ENCODE results near the gene BIN2.

The BIN2 gene

DNA sequence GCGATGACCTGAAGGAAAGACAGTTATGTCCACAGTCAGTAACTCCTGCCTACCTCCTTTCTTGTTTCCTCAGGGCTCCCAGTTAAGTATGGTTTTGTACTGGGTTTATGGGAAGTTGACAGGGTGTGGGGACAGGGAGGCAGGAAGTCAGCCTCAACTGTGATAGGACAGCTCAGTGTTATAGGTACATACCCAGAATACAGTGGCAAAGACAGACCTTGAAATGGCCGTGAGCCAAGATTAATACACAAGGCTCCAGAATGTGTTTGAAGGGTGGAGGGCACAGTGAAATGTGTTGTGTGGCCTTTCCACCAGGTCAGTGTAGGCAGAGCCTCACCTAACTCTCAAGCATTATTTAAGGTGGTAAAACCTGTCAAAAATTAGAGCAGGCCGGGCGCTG, 4.6 kb upstream of the BIN2 start:
- in situ Hi-C loops (cut with MboI; ENCODE audit: low pct_unique_long_range_greater_than_20kb, low sequenced_read_pairs, unreplicated experiment) = loop anchor here (25.0 kb wide), 3 partner anchors 266 to 816 kb away; partner anchors contain the start of gene DIP2B
- no peak for DNase-seq (ENCODE audit: low spot score)
- TF ChIP-seq, protein P1, sequence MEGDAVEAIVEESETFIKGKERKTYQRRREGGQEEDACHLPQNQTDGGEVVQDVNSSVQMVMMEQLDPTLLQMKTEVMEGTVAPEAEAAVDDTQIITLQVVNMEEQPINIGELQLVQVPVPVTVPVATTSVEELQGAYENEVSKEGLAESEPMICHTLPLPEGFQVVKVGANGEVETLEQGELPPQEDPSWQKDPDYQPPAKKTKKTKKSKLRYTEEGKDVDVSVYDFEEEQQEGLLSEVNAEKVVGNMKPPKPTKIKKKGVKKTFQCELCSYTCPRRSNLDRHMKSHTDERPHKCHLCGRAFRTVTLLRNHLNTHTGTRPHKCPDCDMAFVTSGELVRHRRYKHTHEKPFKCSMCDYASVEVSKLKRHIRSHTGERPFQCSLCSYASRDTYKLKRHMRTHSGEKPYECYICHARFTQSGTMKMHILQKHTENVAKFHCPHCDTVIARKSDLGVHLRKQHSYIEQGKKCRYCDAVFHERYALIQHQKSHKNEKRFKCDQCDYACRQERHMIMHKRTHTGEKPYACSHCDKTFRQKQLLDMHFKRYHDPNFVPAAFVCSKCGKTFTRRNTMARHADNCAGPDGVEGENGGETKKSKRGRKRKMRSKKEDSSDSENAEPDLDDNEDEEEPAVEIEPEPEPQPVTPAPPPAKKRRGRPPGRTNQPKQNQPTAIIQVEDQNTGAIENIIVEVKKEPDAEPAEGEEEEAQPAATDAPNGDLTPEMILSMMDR (IDR thresholded peaks at IDR 0.05; ENCODE audit: extremely low read depth, insufficient read depth, missing control alignments) = no peak

GRCh38 chr12:51326698-51327439, 2.9 kb upstream of the BIN2 start:
- in situ Hi-C loops (cut with MboI; ENCODE audit: low pct_unique_long_range_greater_than_20kb, low sequenced_read_pairs, unreplicated experiment) = loop anchor here (25.0 kb wide), 3 partner anchors 265 to 815 kb away; partner anchors contain the start of gene DIP2B
- peak; percentile 70 for DNase-seq (ENCODE audit: low spot score)
- TF ChIP-seq, protein P1 (IDR thresholded peaks at IDR 0.05; ENCODE audit: extremely low read depth, insufficient read depth, missing control alignments) = no peak

DNA sequence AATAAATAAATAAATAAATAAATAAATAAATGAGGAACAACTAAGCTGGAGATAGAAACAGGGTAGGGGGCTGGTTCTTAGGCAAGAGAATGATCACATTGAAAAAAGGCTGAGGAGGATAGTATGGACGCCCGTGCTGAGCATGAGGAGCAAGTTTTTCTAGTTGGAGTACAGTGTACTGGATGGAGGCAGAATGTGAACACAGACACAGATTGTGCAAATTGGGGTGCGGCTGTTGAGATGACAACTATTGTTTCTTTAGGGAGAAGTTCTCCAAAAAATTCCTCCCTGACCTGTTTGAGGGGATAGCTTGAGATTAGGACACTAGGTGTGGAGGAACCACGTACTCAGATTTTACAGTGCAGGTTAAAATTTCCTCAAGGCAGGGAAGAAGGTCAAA, 979 bp upstream of the BIN2 start:
- DNase-seq (ENCODE audit: low spot score) = no peak
- in situ Hi-C loops (cut with MboI; ENCODE audit: low pct_unique_long_range_greater_than_20kb, low sequenced_read_pairs, unreplicated experiment) = loop anchor here (25.0 kb wide), 3 partner anchors 263 to 813 kb away; partner anchors contain the start of gene DIP2B
- TF ChIP-seq, protein P1 (IDR thresholded peaks at IDR 0.05; ENCODE audit: extremely low read depth, insufficient read depth, missing control alignments) = no peak

DNA sequence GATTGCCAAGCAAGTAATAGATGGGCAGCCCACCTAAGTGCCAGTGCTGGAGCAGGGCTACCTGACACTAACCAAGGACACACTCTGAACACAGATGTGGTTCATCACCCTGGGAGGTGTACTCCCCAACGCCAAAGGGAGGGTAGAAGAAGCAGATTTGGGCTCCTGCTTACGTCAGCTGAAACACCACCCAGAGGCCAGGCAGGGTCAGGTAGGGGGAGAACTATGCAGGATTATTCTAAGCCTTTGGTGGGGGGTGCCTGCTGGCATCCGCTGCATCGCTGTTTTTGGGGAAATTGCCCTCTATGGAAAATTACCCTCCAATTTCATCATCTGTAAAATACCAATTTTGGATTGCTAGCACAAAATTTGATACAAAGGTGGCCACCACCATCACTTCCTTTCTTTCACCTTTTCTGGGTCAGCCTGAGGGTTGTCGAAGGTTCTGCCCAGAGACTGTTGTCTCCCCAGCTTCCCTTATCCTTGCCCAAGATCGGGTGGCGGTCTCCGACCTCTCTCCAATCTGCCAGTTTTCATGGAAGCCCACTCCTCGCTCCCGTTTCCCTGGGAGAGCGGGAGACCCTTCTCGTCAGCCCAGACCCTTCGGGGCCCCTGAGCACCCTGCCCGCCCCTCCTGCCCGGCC, 535 bp downstream of the BIN2 start:
- TF ChIP-seq, protein P1 (IDR thresholded peaks at IDR 0.05; ENCODE audit: extremely low read depth, insufficient read depth, missing control alignments) = no peak
- peak; percentile 59 for DNase-seq (ENCODE audit: low spot score)

GRCh38 chr12:51322452-51322851, 1.5 kb downstream of the BIN2 start:
- in situ Hi-C loops (cut with MboI; ENCODE audit: low pct_unique_long_range_greater_than_20kb, low sequenced_read_pairs, unreplicated experiment) = no loop called here
- TF ChIP-seq, protein P1 (IDR thresholded peaks at IDR 0.05; ENCODE audit: extremely low read depth, insufficient read depth, missing control alignments) = no peak
- peak; percentile 63 for DNase-seq (ENCODE audit: low spot score)

More for the DNA sequence above, 535 bp downstream of the BIN2 start:
- in situ Hi-C loops (cut with MboI; ENCODE audit: low pct_unique_long_range_greater_than_20kb, low sequenced_read_pairs, unreplicated experiment) = no loop called here

- no peak for DNase-seq (ENCODE audit: low spot score)
- TF ChIP-seq, protein P1 (IDR thresholded peaks at IDR 0.05; ENCODE audit: extremely low read depth, insufficient read depth, missing control alignments) = no peak
- in situ Hi-C loops (cut with MboI; ENCODE audit: low pct_unique_long_range_greater_than_20kb, low sequenced_read_pairs, unreplicated experiment) = no loop called here
Measured at GRCh38 chr12:51321882-51322281, 2.1 kb downstream of the BIN2 start.
